GM12865 (cell line): ENCODE measurements around the gene TSC22D3.
A peak's percentile ranks its signal among the peaks of the same experiment; 100 is the strongest.

ENCODE experiments used
- DNase-seq: peaks from one replicate; pipeline ENCODE4 v3.0.0; 2010; ENCODE audit warnings: low read depth
- H3K4me3 ChIP-seq: 2 replicates; pipeline ENCODE4 v1.5.1; 2011; ENCODE audit warnings: mild to moderate bottlenecking, low read depth, low read length, control low read depth
- TF ChIP-seq, protein P1 (sequence below): IDR thresholded peaks from 2 replicates; pipeline ENCODE4 v1.5.1; 2011; ENCODE audit warnings: low read length, control low read depth, low read depth, inconsistent platforms; ENCODE audit not compliant: insufficient read depth; ENCODE audit errors: missing control alignments

TSC22D3 gene

DNA sequence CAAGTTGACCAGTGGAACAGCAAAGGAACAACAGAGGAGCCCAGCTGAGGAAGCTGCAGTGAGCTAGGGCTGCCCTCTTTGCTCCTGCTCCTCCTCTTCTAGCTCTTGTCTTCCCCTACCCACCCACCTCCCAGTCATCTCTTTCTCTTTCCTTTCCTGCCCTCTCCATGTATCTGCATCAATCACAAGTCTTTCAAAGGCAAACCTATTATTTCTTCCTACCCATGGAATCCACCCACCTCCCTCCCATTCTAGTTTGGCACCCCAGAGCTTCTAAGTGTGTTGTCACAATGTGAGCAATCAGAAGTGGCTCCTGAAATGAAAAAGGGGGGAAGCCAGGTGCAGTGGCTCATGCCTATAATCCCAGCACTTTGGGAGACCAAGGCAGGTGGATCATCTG, 69.3 kb downstream of the TSC22D3 start:
- no peak overlapping the region for H3K4me3 ChIP-seq
- TF ChIP-seq, protein P1, sequence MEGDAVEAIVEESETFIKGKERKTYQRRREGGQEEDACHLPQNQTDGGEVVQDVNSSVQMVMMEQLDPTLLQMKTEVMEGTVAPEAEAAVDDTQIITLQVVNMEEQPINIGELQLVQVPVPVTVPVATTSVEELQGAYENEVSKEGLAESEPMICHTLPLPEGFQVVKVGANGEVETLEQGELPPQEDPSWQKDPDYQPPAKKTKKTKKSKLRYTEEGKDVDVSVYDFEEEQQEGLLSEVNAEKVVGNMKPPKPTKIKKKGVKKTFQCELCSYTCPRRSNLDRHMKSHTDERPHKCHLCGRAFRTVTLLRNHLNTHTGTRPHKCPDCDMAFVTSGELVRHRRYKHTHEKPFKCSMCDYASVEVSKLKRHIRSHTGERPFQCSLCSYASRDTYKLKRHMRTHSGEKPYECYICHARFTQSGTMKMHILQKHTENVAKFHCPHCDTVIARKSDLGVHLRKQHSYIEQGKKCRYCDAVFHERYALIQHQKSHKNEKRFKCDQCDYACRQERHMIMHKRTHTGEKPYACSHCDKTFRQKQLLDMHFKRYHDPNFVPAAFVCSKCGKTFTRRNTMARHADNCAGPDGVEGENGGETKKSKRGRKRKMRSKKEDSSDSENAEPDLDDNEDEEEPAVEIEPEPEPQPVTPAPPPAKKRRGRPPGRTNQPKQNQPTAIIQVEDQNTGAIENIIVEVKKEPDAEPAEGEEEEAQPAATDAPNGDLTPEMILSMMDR = no peak
- DNase-seq = no peak

DNA sequence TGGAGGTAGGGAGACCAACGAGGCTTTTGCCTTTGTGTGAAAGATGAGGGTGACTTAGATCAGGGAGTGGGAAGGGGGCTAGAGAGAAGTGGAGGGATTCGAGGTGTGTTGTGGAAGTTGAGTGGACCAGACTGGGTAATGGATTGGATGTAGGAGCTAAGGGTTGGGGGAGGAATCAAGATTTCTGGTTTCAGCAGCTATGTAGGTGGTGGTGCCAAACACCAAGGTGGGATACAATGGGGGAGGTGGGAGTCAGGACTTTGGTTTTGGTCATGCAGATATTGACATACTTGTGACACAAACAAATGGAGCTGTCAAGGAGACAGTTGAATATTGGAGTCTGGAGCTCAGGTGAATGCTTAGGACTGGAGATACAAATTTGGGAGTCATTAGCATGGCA, 71.0 kb downstream of the TSC22D3 start:
- TF ChIP-seq, protein P1 = no peak
- no peak for DNase-seq
- H3K4me3 ChIP-seq = no peak overlapping the region

DNA sequence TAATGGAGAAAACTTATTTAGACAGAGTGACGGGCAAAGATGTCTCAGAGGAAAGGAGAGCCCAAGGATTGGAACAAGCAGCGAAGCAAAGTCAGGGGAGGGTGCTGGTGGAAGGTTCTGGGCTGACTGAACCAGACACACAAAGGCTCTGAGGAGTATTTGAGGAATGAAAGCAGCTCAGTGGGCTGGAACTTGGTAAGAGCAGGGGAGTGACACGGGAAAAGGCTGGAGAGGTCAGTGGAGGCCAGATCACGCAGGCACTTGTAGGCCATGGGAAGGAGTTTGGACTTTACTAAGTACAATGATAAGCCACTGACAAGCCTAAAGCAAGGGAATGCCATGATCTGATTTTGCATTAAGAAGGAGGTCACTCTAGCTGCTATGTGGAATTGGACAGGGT, 71.4 kb downstream of the TSC22D3 start:
- no peak for DNase-seq
- TF ChIP-seq, protein P1 = no peak
- no peak overlapping the region for H3K4me3 ChIP-seq

GRCh38 chrX:107701493-107702121, 74.0 kb downstream of the TSC22D3 start:
- DNase-seq = peak; percentile 63
- TF ChIP-seq, protein P1 = no peak
- no peak overlapping the region for H3K4me3 ChIP-seq

DNA sequence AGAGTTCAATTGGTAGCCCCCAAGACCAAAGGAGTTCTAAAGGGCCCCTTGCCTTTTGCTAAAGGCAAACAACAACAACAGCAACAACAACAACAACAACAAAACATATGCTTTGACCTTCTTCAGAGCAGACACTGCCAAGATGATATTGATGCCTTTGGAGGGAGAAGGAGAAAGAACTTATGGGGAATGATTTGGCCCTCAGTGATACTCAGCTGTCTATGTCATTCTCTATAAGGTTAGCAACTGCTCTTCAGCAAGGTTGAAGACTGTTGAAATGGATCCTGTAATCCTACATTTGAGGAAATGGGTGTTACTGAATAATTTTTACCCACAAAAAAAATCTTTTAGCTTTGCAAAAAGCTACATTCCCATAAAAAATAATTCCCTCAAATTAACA, 74.8 kb downstream of the TSC22D3 start:
- no peak overlapping the region for H3K4me3 ChIP-seq
- DNase-seq = no peak
- TF ChIP-seq, protein P1 = no peak

DNA sequence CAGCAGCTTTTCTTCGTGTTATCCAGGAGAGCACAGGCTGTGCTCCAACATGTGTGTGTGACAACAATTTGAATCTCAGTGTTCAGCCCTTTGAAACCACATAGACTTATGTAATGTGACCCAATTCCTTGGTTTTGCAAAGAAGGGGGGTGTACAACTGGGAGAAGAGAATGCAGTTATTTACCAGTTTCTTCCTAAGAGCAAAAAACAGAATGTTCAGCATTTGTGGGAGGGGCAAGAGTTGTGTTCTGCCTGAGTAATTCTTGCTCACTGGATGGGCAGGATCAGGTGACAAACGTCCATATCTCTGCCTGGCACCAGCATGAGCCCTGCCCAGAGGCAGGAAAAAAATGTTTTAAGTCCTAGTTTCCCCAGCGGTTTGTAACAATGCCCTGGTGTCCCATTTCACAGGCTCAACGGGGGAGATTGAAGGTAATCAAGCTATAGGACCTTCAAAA, 75.2 kb downstream of the TSC22D3 start:
- TF ChIP-seq, protein P1 = no peak
- DNase-seq = no peak
- H3K4me3 ChIP-seq = no peak overlapping the region

GRCh38 chrX:107699616-107700015, 76.0 kb downstream of the TSC22D3 start:
- H3K4me3 ChIP-seq = no peak overlapping the region
- DNase-seq = no peak
- TF ChIP-seq, protein P1 = no peak
